Endothelial cell of umbilical vein (primary cell): Measurements from ENCODE around the gene MOB3A. TPM values are rescaled to one million over a fixed set of nuclear protein-coding genes. Genes with fewer than 3 reads are reported as not detected.
"Not testable (repeated sequence)": the region's sequence is repeated elsewhere in the genome, so short reads cannot be mapped to it uniquely, and the experiment has no call there.

Experiments
- BruUV-seq: library from RNA; stranded (reverse); fragments of 400-500 nt; replicated peaks from 2 replicates; lab custom pipeline; 2021; lab: Mats Ljungman, UMichigan
- CTCF ChIA-PET: fragments of 300-600, 350-600 bp; sonication (Branson Sonifier 250); formaldehyde crosslinking; loops from one replicate; lab custom pipeline; 2021; ENCODE audit warnings: antibody characterized with exemption, inconsistent platforms; lab: Charles Lee
- POLR2A ChIA-PET: fragments of 300-600, 350-600 bp; sonication (Branson Sonifier 250); formaldehyde crosslinking; loops from one replicate; lab custom pipeline; 2021; ENCODE audit warnings: antibody characterized with exemption, inconsistent platforms; lab: Charles Lee
- DNase-seq: peaks from one replicate; pipeline ENCODE4 v3.0.0-alpha.2; 2011; ENCODE audit warnings: low read depth, low spot score
- FAIRE-seq: peaks from 2 replicates; lab custom pipeline; 2011; peaks lifted over from hg19 to GRCh38; lab: Jason Lieb, UNC
- H2AFZ ChIP-seq: 2 replicates; pipeline ENCODE4 v1.6.0; 2012; ENCODE audit warnings: low read depth, low read length, control low read depth, inconsistent platforms
- H3K27ac ChIP-seq: 2 replicates; pipeline ENCODE4 v1.5.1; 2011; ENCODE audit warnings: low read depth, mild to moderate bottlenecking, control low read depth, low read length, moderate library complexity; ENCODE audit not compliant: insufficient read depth
- H3K27me3 ChIP-seq, 2 experiments: 2 replicates each; pipeline versions ENCODE4 v1.6.0 to v1.6.1; 2011; ENCODE audit warnings: low read length in 2 of 2, mixed read lengths in 1 of 2; ENCODE audit not compliant: control insufficient read depth in 2 of 2, insufficient read depth in 2 of 2
- H3K36me3 ChIP-seq, 2 experiments: 2 replicates in 1 of 2; 3 replicates in 1 of 2; pipeline ENCODE4 v1.5.1; 2011; ENCODE audit warnings: low read length in 2 of 2, mild to moderate bottlenecking in 1 of 2, moderate library complexity in 1 of 2; ENCODE audit not compliant: control insufficient read depth in 2 of 2, insufficient read depth in 2 of 2; ENCODE audit errors: extremely low read depth in 1 of 2
- H3K4me1 ChIP-seq: 3 replicates; pipeline ENCODE4 v1.5.1; 2011; ENCODE audit warnings: mild to moderate bottlenecking, low read length; ENCODE audit not compliant: control insufficient read depth, insufficient read depth; ENCODE audit errors: extremely low read depth
- H3K4me2 ChIP-seq: 2 replicates; pipeline ENCODE4 v1.6.1; 2011; ENCODE audit warnings: low read length, control low read depth, mixed read lengths; ENCODE audit not compliant: insufficient read depth
- H3K4me3 ChIP-seq, 3 experiments: fragments of 200-600 bp in 1 of 3; sonication (generic), shearing (Covaris generic) in 1 of 3; replicated peaks in 1 of 3; 2 replicates each; pipeline ENCODE4 v1.5.1; 2011 to 2016; ENCODE audit warnings: control low read depth in 3 of 3, low read length in 3 of 3, mild to moderate bottlenecking in 2 of 3, inconsistent platforms in 1 of 3, low read depth in 1 of 3, moderate library complexity in 1 of 3; ENCODE audit not compliant: insufficient read depth in 1 of 3
- H3K79me2 ChIP-seq: 2 replicates; pipeline ENCODE4 v1.6.0; 2012; ENCODE audit warnings: low read length, inconsistent platforms; ENCODE audit not compliant: control insufficient read depth, insufficient read depth
- H3K9ac ChIP-seq: replicated peaks from 2 replicates; pipeline ENCODE3; 2011; ENCODE audit warnings: low read length, control low read depth; ENCODE audit not compliant: insufficient read depth; ENCODE audit errors: extremely low read depth
- H3K9me1 ChIP-seq: replicated peaks from 3 replicates; pipeline ENCODE4 v1.6.0; 2011; ENCODE audit warnings: mild to moderate bottlenecking, low read length; ENCODE audit not compliant: control insufficient read depth, insufficient read depth; ENCODE audit errors: extremely low read depth
- H3K9me3 ChIP-seq: replicated peaks from 2 replicates; pipeline ENCODE4 v1.5.1; 2012; ENCODE audit warnings: low read length, inconsistent platforms; ENCODE audit not compliant: control insufficient read depth, insufficient read depth
- H4K20me1 ChIP-seq: replicated peaks from 2 replicates; pipeline ENCODE3; 2011; ENCODE audit warnings: mild to moderate bottlenecking, low read length; ENCODE audit not compliant: control insufficient read depth, insufficient read depth; ENCODE audit errors: extremely low read depth
- CTCF ChIP-seq, 2 donors: IDR thresholded peaks; 1 replicate in 1 of 2; 2 replicates in 1 of 2; pipeline ENCODE4 v1.5.1; 2011; ENCODE audit warnings: low read length in 2 of 2, mild to moderate bottlenecking in 2 of 2, moderate library complexity in 2 of 2, control low read depth in 1 of 2, inconsistent platforms in 1 of 2, low read depth in 1 of 2; ENCODE audit not compliant: insufficient read depth in 1 of 2; ENCODE audit errors: extremely low read depth in 1 of 2
- EZH2 ChIP-seq: IDR thresholded peaks from 2 replicates; pipeline ENCODE4 v1.6.1; 2012; ENCODE audit warnings: borderline replicate concordance, low read depth, mild to moderate bottlenecking, moderate library complexity, low read length, inconsistent platforms; ENCODE audit not compliant: severe bottlenecking
- GATA2 ChIP-seq: IDR thresholded peaks from 2 replicates; pipeline ENCODE4 v1.7.0; 2011; ENCODE audit warnings: low read depth, mild to moderate bottlenecking, moderate library complexity, mixed read lengths, low read length; ENCODE audit not compliant: insufficient read length, insufficient read depth
- JUN ChIP-seq: IDR thresholded peaks from 2 replicates; pipeline ENCODE4 v1.6.1; 2011; ENCODE audit warnings: borderline replicate concordance, low read depth; ENCODE audit not compliant: insufficient read length, insufficient read depth
- MAX ChIP-seq: IDR thresholded peaks from 2 replicates; pipeline ENCODE4 v1.6.1; 2011; ENCODE audit not compliant: insufficient read depth, insufficient read length
- POLR2A ChIP-seq: IDR thresholded peaks from 2 replicates; pipeline ENCODE4 v1.6.1; 2012; ENCODE audit warnings: low read depth, mild to moderate bottlenecking, control low read depth, low read length
- dilution Hi-C: fragments of 300-500 bp; cut with MboI; formaldehyde crosslinking; loops from one replicate; pipeline ENCODE4 v1.15.0; 2019; ENCODE audit warnings: low sequenced_read_pairs; ENCODE audit not compliant: extremely low pct_ligation_motif_present
- intact Hi-C: fragments of 100-400 bp; cut with micrococcal nuclease; formaldehyde crosslinking; loops from one replicate; pipeline ENCODE4 v1.10.0; 2022
- polyA plus RNA-seq, 4 experiments: library from polyadenylated mRNA; depleted of rRNA in 3 of 4; stranded (reverse) in 3 of 4; unstranded in 1 of 4; fragments of >200 nt; gene quantifications; 2 replicates each; pipeline versions ENCODE4 v1.2.1 to v1.2.3, GENCODE V29; 2011 to 2012; ENCODE audit warnings: missing spikeins in 1 of 4
- total RNA-seq: library from RNA; stranded (reverse); gene quantifications from 2 replicates; pipeline ENCODE4 v1.2.3, GENCODE V29; 2021

Gene MOB3A
- total and polyA plus RNA-seq, 2 donors (not counting 3 experiments of a cell fraction or from before 2014, with no cell fraction given): 46.5 to 59.7 TPM

GRCh38 chr19:2087621-2088100, 8.5 kb downstream of the MOB3A start:
- Histone ChIP-seq H3K9me1 (no peaks in the 10 kb centered on the region), H3K27me3 (no peaks in the 10 kb centered on the region), H3K79me2 (peaks cover 31% of the 10 kb centered on the region), H3K9ac (no peak overlapping the region), H4K20me1 (no peaks in the 10 kb centered on the region), H3K27ac (no peak overlapping the region), H3K4me3 (no peak overlapping the region), H2AFZ (no peak overlapping the region), H3K36me3 (no peaks in the 10 kb centered on the region), H3K9me3 (no peaks in the 10 kb centered on the region), H3K4me1 (peaks cover 36% of the 10 kb centered on the region), H3K4me2 (no peak overlapping the region)
- TF ChIP-seq CTCF (IDR thresholded peaks at IDR 0.05; ENCODE audit: extremely low read depth in 1 of 2, insufficient read depth in 1 of 2, low read depth in 1 of 2, low read length in 2 of 2): no peak
- TF ChIP-seq GATA2: no peak
- TF ChIP-seq POLR2A: peak; percentile 19
- no peak for TF ChIP-seq EZH2
- no peak for TF ChIP-seq JUN
- no peak for TF ChIP-seq MAX
- DNase-seq (no peak), FAIRE-seq (no peak)
- CTCF ChIA-PET: interaction anchor here (1.2 kb wide), 2 partner anchors 8 to 18 kb away, joined by 3 read pairs; partner anchors contain the start of gene MOB3A
- dilution Hi-C loops: no loop called here
- BruUV-seq: no TSS peak
- intact Hi-C loops: no loop called here
- POLR2A ChIA-PET: no interaction called here

GRCh38 chr19:2086695-2087620, 9.2 kb downstream of the MOB3A start:
- intact Hi-C loops: not testable (repeated sequence)

More at GRCh38 chr19:2086695-2087620, 9.2 kb downstream of the MOB3A start:
- H3K4me3 ChIP-seq, DNase-seq, H3K9me3 ChIP-seq, H3K27ac ChIP-seq, H3K9ac ChIP-seq, H2AFZ ChIP-seq, H3K36me3 ChIP-seq, H4K20me1 ChIP-seq, POLR2A ChIA-PET, FAIRE-seq, BruUV-seq, H3K9me1 ChIP-seq, dilution Hi-C loops, H3K4me2 ChIP-seq, H3K27me3 ChIP-seq: not testable (repeated sequence)
- peaks cover 34% of the 10 kb centered on the region for H3K79me2 ChIP-seq
- H3K4me1 ChIP-seq: peaks cover 36% of the 10 kb centered on the region
- CTCF ChIA-PET: interaction anchor here (1.2 kb wide), 2 partner anchors 9 to 17 kb away, joined by 3 read pairs; partner anchors contain the start of gene MOB3A
